Activated CD4-positive, alpha-beta memory T cell treated with anti-CD3 and anti-CD28 coated beads for 36 hours (primary cell): ENCODE measurements around the gene ACOT9. TPM values are rescaled to one million over a fixed set of nuclear protein-coding genes. Genes with fewer than 3 reads are reported as not detected.

Source experiments
- CTCF ChIA-PET: fragments of 350-600 bp; sonication (Branson Sonifier 250); formaldehyde crosslinking; loops from one replicate; lab custom pipeline; 2021; ENCODE audit warnings: antibody characterized with exemption, inconsistent platforms; lab: Charles Lee
- POLR2A ChIA-PET: fragments of 350-600 bp; sonication (Branson Sonifier 250); formaldehyde crosslinking; loops from one replicate; lab custom pipeline; 2021; ENCODE audit warnings: antibody characterized with exemption; lab: Charles Lee
- DNase-seq: peaks from one replicate; pipeline ENCODE4 v3.0.0-alpha.2; 2020
- H3K27ac Mint-ChIP-seq: one replicate; pipeline ENCODE4 v1.8.0; 2021; ENCODE audit warnings: mixed read lengths
- H3K27me3 Mint-ChIP-seq: one replicate; pipeline ENCODE4 v1.8.0; 2021; ENCODE audit warnings: mixed read lengths
- H3K36me3 Mint-ChIP-seq: one replicate; pipeline ENCODE4 v1.8.0; 2021; ENCODE audit warnings: mixed read lengths
- H3K4me1 Mint-ChIP-seq: one replicate; pipeline ENCODE4 v1.8.0; 2021; ENCODE audit warnings: low read depth, mixed read lengths
- H3K4me3 Mint-ChIP-seq: one replicate; pipeline ENCODE4 v1.8.0; 2021; ENCODE audit warnings: mild to moderate bottlenecking, mixed read lengths
- H3K9me3 Mint-ChIP-seq: one replicate; pipeline ENCODE4 v1.8.0; 2021; ENCODE audit warnings: mixed read lengths
- intact Hi-C: fragments of 100-400 bp; cut with micrococcal nuclease; formaldehyde crosslinking; loops from one replicate; pipeline ENCODE4 v1.15.1; 2023
- total RNA-seq, 2 experiments: library from RNA; stranded (reverse); gene quantifications; one replicate each; pipeline ENCODE4 v1.2.3, GENCODE V29; 2021

ACOT9 gene
- total RNA-seq, 2 experiments from 2014 or later = 50.2 to 52.1 TPM

DNA sequence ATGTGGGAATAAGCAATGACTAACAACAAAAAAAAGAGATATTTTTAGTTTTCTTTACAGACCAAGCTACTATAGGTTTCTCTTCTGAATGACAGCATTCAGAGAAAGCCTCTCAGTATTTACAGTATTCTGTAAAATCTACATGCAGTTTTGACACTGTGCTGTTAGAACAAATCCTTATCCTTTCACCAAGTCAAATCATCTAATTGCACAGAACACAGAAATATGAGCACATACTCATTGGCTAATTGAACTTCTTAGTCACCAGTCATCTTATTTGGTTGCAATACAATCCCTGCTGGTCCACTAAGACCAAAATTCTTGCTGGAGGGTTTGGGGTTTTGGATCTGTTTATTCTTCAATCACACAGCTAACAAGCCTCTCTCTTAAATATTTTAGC lies 5.7 kb downstream of the ACOT9 start:
- ChIA-PET POLR2A (interaction anchor here (0.5 kb wide), 1 partner anchor 39 kb away, joined by 3 read pairs; no protein-coding TSS in a partner anchor), CTCF (no interaction called here)
- Mint-ChIP-seq H3K27me3 (no peaks in the 10 kb centered on the region), H3K27ac (no peak overlapping the region), H3K4me1 (peaks cover 37% of the 10 kb centered on the region), H3K4me3 (no peak overlapping the region), H3K9me3 (no peaks in the 10 kb centered on the region), H3K36me3 (peaks cover 4% of the 10 kb centered on the region)
- no peak for DNase-seq
- intact Hi-C loops = no loop called here

GRCh38 chrX:23736030-23736429 lies 7.0 kb downstream of the ACOT9 start:
- Mint-ChIP-seq H3K27me3 (no peaks in the 10 kb centered on the region), H3K36me3 (peaks cover 12% of the 10 kb centered on the region), H3K4me1 (peaks cover 36% of the 10 kb centered on the region), H3K9me3 (no peaks in the 10 kb centered on the region), H3K27ac (peak overlapping the region; percentile 43), H3K4me3 (no peak overlapping the region)
- intact Hi-C loops = no loop called here
- ChIA-PET POLR2A (no interaction called here), CTCF (no interaction called here)
- no peak for DNase-seq

GRCh38 chrX:23732704-23733103 lies 10.4 kb downstream of the ACOT9 start:
- no peaks in the 10 kb centered on the region for H3K9me3 Mint-ChIP-seq
- intact Hi-C loops = loop anchor here (1.0 to 2.0 kb wide), 6 partner anchors 11 to 322 kb away; partner anchors contain the start of genes ACOT9, EIF2S3 and SAT1
- ChIA-PET CTCF (interaction anchor here (1.3 kb wide), 1 partner anchor 169 kb away, joined by 9 read pairs; no protein-coding TSS in a partner anchor), POLR2A (interaction anchor here (1.0 kb wide), 1 partner anchor 10 kb away, joined by 4 read pairs; the partner anchor contains the start of gene ACOT9)
- H3K27ac Mint-ChIP-seq = peak overlapping the region; percentile 92
- H3K27me3 Mint-ChIP-seq = no peaks in the 10 kb centered on the region
- H3K4me3 Mint-ChIP-seq = peak overlapping the region; percentile 7
- DNase-seq = no peak
- peaks cover 28% of the 10 kb centered on the region for H3K36me3 Mint-ChIP-seq
- peaks cover 33% of the 10 kb centered on the region for H3K4me1 Mint-ChIP-seq

- POLR2A ChIA-PET = no interaction called here
- Mint-ChIP-seq H3K27me3 (no peaks in the 10 kb centered on the region), H3K4me3 (no peak overlapping the region), H3K9me3 (no peaks in the 10 kb centered on the region), H3K4me1 (peaks cover 33% of the 10 kb centered on the region), H3K27ac (peak overlapping the region; percentile 74), H3K36me3 (peaks cover 28% of the 10 kb centered on the region)
- intact Hi-C loops = loop anchor here (1.0 to 2.0 kb wide), 6 partner anchors 11 to 322 kb away; partner anchors contain the start of genes ACOT9, EIF2S3 and SAT1
- DNase-seq = no peak
- CTCF ChIA-PET = interaction anchor here (1.3 kb wide), 1 partner anchor 170 kb away, joined by 9 read pairs; no protein-coding TSS in a partner anchor
These were observed 11.1 kb downstream of the ACOT9 start for GRCh38 chrX:23731951-23732350.

GRCh38 chrX:23729214-23729613 lies 13.9 kb downstream of the ACOT9 start:
- intact Hi-C loops = no loop called here
- H3K9me3 Mint-ChIP-seq = no peaks in the 10 kb centered on the region
- H3K4me1 Mint-ChIP-seq = peaks cover 26% of the 10 kb centered on the region
- ChIA-PET CTCF (no interaction called here), POLR2A (no interaction called here)
- no peak overlapping the region for H3K27ac Mint-ChIP-seq
- no peak for DNase-seq
- no peak overlapping the region for H3K4me3 Mint-ChIP-seq
- H3K36me3 Mint-ChIP-seq = peaks cover 27% of the 10 kb centered on the region
- H3K27me3 Mint-ChIP-seq = no peaks in the 10 kb centered on the region

GRCh38 chrX:23727206-23727605 lies 15.9 kb downstream of the ACOT9 start:
- Mint-ChIP-seq H3K27me3 (no peaks in the 10 kb centered on the region), H3K27ac (no peak overlapping the region), H3K9me3 (no peaks in the 10 kb centered on the region), H3K4me1 (peaks cover 14% of the 10 kb centered on the region), H3K36me3 (peaks cover 30% of the 10 kb centered on the region), H3K4me3 (no peak overlapping the region)
- intact Hi-C loops = no loop called here
- DNase-seq = no peak
- ChIA-PET CTCF (interaction anchor here (0.6 to 2.4 kb wide), 2 partner anchors 128 to 175 kb away, joined by 3 to 7 read pairs; no protein-coding TSS in a partner anchor), POLR2A (no interaction called here)

GRCh38 chrX:23726191-23726590 lies 16.9 kb downstream of the ACOT9 start:
- DNase-seq = no peak
- Mint-ChIP-seq H3K9me3 (no peaks in the 10 kb centered on the region), H3K4me1 (peaks cover 6% of the 10 kb centered on the region), H3K27ac (no peak overlapping the region), H3K36me3 (peaks cover 25% of the 10 kb centered on the region), H3K4me3 (no peak overlapping the region), H3K27me3 (no peaks in the 10 kb centered on the region)
- intact Hi-C loops = no loop called here
- ChIA-PET CTCF (interaction anchor here (2.4 kb wide), 1 partner anchor 176 kb away, joined by 7 read pairs; no protein-coding TSS in a partner anchor), POLR2A (no interaction called here)

DNA sequence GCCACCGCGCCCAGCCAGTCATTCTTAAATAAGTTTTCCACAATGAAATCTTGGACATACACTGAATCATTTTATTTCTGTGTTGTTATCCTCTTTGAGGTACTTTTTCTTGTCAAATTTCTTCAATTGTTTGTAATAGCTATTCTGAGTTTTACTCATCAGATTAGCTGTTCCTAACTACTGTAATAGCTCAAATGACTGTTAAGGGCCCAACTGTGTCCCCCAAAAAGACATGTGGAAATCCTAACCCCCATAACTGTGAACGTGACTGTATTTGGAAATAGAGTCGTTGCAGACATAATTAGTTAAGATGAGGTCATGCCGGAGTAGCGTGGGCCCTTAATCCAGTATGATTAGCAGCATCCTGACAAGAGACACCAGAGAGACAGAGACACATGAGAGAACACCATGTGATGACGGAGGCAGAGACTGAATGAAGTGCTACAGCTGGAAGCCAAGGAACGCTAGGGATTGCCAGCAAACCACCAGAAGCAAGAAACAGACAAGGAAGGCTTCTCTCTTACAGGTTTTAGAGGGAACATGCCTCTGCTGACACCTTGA lies 22.9 kb downstream of the ACOT9 start:
- no peak overlapping the region for H3K4me3 Mint-ChIP-seq
- peaks cover 5% of the 10 kb centered on the region for H3K4me1 Mint-ChIP-seq
- DNase-seq = no peak
- H3K27ac Mint-ChIP-seq = no peak overlapping the region
- ChIA-PET POLR2A (no interaction called here), CTCF (no interaction called here)
- no peaks in the 10 kb centered on the region for H3K9me3 Mint-ChIP-seq
- intact Hi-C loops = no loop called here
- peaks cover 21% of the 10 kb centered on the region for H3K36me3 Mint-ChIP-seq
- H3K27me3 Mint-ChIP-seq = no peaks in the 10 kb centered on the region

GRCh38 chrX:23705235-23705634 lies 37.8 kb downstream of the ACOT9 start:
- Mint-ChIP-seq H3K36me3 (peaks cover 15% of the 10 kb centered on the region), H3K27ac (peak overlapping the region; percentile 82), H3K4me1 (peaks cover 11% of the 10 kb centered on the region), H3K4me3 (no peak overlapping the region), H3K9me3 (no peaks in the 10 kb centered on the region), H3K27me3 (no peaks in the 10 kb centered on the region)
- DNase-seq = no peak
- ChIA-PET POLR2A (no interaction called here), CTCF (no interaction called here)
- intact Hi-C loops = loop anchor here (2.0 kb wide), 1 partner anchor 28 kb away; no protein-coding TSS in a partner anchor

GRCh38 chrX:23704673-23705206 lies 38.3 kb downstream of the ACOT9 start:
- intact Hi-C loops = loop anchor here (2.0 kb wide), 1 partner anchor 28 kb away; no protein-coding TSS in a partner anchor
- H3K4me1 Mint-ChIP-seq = peaks cover 11% of the 10 kb centered on the region
- H3K27me3 Mint-ChIP-seq = no peaks in the 10 kb centered on the region
- DNase-seq = no peak
- H3K4me3 Mint-ChIP-seq = no peak overlapping the region
- no peaks in the 10 kb centered on the region for H3K9me3 Mint-ChIP-seq
- H3K27ac Mint-ChIP-seq = peak overlapping the region; percentile 82
- H3K36me3 Mint-ChIP-seq = peaks cover 15% of the 10 kb centered on the region
- ChIA-PET POLR2A (no interaction called here), CTCF (no interaction called here)

DNA sequence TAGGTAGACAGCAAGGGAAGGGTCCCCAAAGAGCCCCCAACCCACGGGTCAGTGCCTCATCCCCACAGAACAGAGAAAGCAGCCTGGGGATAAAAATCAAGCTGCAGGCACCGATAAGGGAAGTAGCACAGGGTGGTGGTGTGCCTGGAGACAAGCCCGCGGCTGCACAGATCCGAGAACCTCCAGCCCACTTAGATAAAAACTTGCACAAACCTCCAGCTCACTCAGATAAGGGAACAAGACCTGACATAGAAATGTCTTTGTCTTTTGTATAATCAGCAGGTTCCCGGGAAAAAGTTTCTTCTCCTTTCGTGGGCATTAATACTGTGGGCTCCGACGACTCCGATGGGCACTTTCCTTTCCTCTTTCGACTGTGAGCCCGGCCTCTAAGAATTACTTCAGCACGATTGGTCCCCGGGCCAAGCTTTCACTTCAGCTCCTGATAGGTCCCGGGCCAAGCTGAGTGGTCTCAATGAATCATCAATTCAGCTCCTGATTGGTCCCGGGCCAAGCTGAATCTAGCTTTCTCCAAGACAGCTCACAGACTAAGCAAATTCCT lies 43.4 kb downstream of the ACOT9 start:
- ChIA-PET CTCF (interaction anchor here (1.9 kb wide), 1 partner anchor 202 kb away, joined by 11 read pairs; no protein-coding TSS in a partner anchor), POLR2A (no interaction called here)
- Mint-ChIP-seq H3K27me3 (no peaks in the 10 kb centered on the region), H3K36me3 (peaks cover 7% of the 10 kb centered on the region), H3K4me1 (peaks cover 4% of the 10 kb centered on the region), H3K27ac (no peak overlapping the region), H3K9me3 (no peaks in the 10 kb centered on the region), H3K4me3 (peak overlapping the region; percentile 23)
- intact Hi-C loops = no loop called here
- DNase-seq = peak; percentile 14

GRCh38 chrX:23694606-23695005 lies 48.5 kb downstream of the ACOT9 start:
- H3K36me3 Mint-ChIP-seq = no peaks in the 10 kb centered on the region
- H3K4me1 Mint-ChIP-seq = no peaks in the 10 kb centered on the region
- intact Hi-C loops = loop anchor here (1.0 to 2.0 kb wide), 2 partner anchors 88 to 208 kb away; partner anchors contain the start of gene SAT1
- POLR2A ChIA-PET = no interaction called here
- H3K27ac Mint-ChIP-seq = no peak overlapping the region
- H3K9me3 Mint-ChIP-seq = no peaks in the 10 kb centered on the region
- peak; percentile 46 for DNase-seq
- H3K27me3 Mint-ChIP-seq = no peaks in the 10 kb centered on the region
- CTCF ChIA-PET = interaction anchor here (0.6 to 8.1 kb wide), 4 partner anchors 95 to 360 kb away, joined by 4 to 100 read pairs (median 6); partner anchors contain the start of gene EIF2S3
- no peak overlapping the region for H3K4me3 Mint-ChIP-seq
